NCI-H146 (cell line): ENCODE measurements around the gene PTGDR2.

Experiments used
- DNase-seq: peaks from one replicate; lab custom pipeline; 2025; lab: John Stamatoyannopoulos, UW

Gene PTGDR2

DNA sequence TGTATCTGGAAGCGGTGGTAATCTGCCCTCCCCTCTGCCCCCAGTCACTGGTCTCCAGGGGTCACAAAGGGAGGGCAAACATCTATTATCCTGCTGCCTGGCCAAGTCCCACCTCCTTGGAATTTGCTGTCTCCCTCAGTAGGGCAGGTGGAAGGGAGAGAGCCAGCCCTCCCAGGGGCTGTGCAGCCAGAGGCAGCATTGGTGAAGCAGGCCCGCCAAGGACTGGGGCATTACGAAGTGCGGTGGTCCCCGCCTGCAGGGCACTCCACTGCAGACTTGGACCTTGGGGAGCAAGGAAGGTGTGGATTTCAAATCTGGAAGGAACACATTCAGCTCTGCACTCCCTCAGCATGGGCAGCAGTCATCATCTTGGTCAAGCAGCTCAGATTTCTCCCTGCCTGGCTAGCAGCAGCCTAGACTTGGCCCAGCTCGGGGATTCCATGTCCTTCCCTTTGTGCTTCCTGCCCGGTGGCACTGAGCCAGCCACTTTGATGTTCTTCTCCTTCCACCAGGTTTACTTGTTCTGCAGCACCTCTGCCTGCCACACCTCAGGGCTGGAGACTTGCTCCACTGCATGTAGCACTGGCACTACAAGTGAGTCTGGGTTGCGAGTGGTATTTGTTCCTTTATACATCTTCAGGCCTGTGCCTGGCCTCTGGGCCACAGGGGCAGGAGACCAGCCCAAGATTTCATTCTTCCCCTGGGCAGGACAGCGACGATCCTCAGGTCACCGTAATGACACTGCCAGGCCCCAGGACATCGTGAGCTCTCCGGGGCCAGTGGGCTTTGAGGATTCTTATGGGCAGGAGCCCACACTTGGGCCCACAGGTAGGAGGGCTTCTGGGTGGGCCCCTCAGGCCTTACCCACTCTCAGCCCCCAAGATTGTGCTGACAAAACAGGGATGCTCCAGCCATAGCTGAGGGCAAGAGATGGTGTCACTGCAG lies 18.9 kb upstream of the PTGDR2 start:
- no peak for DNase-seq

DNA sequence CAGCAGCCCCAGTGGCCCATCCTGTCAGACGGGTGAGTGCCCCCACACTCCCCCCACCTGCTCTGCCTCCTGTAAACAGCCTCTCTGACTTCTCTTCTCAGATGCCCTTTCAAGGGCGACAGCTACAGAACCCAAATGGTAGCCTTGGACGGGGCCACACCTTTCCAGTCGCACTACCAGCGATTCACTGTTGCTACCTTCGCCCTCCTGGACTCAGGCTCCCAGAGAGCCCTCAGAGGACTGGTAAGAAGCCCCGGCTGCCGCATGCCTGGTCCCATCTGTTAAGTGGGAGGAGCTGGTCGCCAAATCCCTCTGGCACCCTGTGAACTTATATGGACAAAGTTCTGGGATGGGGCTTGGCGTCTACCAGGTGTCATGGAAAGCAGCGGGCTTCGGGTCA lies 17.8 kb upstream of the PTGDR2 start:
- DNase-seq = no peak

DNA sequence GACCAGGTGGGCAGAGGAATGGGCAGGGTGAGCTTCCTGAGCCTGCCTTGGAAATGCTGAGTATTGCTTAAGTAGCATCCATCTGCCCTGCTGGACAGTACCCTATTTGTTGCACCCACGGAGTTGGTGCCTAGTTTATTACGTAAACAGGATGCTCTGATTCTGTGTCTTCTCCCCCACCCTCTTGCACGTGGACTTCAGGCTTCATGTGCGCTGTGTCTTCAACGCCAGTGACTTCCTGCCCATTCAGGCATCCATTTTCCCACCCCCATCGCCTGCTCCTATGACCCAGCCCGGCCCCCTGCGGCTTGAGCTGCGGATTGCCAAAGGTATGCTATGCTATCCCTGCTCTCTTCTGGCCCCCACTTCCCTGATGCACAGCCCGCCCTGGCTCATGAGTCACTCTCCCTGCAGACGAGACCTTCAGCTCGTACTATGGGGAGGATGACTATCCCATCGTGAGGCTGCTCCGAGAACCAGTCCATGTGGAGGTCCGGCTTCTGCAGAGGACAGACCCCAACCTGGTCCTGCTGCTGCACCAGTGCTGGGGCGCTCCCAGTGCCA lies 17.3 kb upstream of the PTGDR2 start:
- no peak for DNase-seq

DNA sequence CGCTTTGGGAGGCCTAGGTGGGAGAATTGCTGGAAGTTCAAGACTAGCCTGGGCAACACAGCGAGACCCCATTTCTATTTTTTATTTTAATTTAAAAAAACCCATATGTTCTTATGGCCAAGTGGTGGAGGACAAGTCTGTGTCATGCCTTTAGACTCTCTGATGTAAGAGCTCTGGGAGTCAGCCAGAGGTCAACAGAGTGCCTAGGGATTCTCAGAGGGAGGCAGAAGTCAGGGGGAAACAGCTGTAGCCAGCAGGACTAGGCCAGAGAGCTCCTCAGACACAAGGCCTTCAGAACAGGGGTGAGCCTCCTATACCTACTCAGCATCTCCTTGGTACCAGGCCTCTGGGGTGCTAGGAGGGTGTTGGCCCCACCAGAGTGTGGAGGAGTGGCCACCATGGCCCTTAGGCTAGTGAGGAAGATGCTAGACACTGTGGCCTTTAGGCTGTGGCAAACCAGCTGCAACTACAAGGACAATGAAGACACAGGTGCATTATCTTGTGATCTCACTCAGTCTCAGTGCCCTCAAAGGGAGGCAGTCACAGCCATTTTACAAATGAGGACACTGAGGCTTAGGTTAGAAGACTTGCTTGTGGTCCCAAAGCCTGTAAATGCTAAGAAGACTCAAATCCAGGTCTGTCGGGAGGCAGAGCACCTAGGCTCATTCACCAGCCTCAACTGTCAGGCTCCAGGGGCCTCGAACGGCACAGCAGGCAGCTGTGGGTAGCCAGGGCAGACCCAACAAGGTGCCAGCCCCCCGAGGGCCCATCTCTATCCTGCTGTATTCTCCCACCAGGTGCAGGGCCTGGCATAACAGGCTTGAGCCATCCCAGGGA lies 16.6 kb upstream of the PTGDR2 start:
- no peak for DNase-seq

DNA sequence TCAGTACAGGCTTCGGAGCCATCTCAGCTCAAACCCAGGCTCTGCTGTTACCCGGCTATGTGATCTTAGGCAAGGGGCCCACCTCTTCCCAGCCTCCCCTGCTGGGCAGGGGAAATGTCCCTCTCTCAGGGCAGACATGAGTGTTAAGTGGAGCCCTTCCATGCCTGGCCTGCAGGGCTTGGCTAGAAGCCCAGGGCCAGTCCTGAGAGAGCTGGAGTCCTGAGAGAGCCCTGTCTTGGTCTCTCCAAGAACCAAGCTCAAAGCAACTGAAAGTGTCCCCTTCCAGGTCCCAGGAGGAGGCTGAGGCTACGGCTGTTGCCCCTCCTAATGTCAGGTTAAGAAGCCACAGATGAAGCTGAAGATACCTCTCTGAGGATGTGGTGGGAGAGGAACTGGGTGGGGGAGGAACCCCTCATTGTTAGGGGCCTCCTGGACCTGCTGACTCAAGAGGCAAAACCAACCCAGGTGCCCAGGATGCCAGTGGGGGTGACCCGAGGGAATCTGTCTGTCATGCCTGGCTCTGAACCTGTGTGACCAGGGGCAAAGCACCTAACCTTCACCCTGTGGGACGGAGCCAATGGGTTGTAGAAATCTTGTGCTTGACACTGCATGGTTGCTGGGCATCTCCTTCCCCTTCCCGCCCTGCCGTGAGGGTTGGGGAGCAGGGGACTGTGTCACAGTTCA lies 15.8 kb upstream of the PTGDR2 start:
- no peak for DNase-seq

DNA sequence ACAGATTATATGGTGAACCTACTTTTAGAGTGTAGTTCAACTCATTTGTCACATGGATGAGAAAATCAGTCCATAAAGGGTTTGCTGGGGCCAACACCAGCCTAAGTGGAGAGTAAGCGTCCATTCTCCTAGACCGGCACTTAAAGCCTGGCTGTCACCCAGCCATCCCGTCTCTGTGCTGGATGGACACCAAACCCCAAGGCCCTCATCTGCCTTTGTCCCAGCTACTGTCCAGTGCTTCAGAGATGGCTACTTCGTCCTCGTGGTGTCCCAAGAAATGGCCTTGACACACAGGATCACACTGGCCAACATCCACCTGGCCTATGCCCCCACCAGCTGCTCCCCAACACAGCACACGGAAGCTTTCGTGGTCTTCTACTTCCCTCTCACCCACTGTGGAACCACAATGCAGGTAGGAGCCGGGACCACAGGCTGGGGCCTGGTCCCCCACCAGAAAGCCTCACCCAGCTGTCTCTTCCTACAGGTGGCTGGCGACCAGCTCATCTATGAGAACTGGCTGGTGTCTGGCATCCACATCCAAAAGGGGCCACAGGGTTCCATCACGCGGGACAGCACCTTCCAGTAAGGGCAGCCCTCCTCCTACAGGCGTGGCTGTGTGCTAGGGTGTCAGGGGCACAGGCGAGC lies 15.1 kb upstream of the PTGDR2 start:
- no peak for DNase-seq

DNA sequence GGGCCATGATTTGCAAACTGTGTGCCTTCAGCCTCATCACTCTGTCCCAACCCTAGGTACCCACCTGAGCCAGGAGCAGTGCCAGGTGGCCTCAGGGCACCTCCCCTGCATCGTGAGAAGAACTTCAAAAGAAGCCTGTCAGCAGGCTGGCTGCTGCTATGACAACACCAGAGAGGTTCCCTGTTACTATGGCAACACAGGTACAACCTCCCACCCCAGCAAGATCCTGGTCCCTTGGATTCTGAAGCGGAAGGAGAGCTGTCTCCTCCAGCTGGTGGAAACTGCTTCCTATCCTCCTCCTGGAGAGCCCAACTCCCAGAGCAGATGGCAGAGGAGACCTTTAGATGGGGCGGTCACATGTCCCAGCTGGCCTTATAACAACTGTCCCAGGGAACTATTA lies 14.5 kb upstream of the PTGDR2 start:
- peak; percentile 83 for DNase-seq

DNA sequence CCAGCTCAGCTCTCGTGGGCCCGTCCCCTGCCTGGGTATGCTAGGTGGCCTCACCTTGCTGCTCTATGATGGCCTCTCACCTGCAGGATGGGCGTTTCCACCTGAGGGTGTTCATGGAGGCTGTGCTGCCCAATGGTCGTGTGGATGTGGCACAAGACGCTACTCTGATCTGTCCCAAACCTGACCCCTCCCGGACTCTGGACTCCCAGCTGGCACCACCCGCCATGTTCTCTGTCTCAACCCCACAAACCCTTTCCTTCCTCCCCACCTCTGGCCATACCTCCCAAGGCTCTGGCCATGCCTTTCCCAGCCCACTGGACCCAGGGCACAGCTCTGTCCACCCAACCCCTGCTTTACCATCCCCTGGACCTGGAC lies 13.7 kb upstream of the PTGDR2 start:
- no peak for DNase-seq

DNA sequence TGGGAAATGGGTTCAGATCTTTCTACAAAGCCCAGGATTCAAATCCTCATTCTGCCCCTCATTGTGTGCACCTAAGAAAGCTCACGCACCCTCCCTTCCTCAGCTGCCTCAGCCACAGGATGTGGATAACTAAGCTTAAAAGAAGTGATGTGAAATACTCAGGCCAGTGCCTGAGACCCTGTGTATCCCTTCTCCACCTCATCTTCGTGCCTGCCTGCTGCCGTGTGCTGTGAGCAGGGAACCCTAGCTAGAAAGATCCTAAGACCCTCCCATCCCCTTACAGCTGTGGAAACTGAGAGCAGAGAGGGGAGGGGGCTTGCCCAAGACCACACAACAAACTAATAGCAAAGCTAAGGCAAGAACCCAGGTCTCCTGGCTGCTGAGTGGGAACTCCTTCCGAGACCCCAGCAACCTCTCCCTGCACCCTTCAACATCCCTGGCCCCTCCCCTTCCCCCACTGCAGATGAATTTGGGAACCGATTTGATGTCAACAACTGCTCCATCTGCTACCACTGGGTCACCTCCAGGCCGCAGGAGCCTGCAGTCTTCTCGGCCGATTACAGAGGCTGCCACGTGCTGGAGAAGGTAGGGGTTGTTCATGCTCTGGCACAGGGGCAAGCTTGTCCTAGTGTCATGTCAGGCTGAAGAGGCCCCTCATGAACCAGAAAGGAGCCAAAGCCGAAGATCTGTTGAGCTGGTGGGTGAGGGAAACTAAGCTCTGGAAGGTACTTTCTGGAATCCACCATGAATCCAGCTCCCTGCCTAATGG lies 13.1 kb upstream of the PTGDR2 start:
- DNase-seq = no peak

DNA sequence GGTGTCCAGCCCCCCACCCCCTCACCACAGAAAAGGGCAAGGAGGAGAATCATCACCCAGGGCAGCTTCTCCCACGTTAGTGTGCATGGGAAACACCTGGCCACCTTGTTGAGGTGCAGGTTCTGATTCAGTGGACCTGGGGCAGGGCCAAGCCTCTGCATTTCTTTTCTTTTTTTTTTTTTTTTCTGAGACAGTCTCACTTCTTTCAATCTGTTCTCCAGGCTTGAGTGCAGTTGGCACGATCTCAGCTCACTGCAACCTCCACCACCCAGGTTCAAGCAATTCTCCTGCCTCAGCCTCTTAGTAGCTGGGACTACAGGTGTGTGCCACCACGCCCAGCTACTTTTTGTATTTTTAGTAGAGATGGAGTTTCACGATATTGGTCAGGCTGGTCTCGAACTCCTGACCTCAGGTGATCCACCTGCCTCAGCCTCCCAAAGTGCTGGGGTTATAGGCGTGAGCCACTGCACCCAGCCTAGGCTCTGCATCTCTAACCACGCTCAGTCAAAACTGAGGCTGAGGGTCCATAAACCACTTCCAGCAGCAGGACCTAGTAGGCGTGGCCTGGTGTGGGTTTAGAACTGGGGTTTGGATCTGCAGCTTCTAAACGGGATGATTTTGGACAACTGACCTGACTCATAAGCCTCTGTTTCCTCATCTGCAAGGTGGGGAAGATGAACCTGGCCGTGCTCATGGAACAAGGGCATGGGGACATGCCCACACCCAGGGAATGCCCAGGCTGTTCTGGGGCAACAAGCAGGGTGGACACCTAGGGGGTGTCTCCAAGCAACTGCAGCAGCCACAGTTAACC lies 12.3 kb upstream of the PTGDR2 start:
- no peak for DNase-seq

DNA sequence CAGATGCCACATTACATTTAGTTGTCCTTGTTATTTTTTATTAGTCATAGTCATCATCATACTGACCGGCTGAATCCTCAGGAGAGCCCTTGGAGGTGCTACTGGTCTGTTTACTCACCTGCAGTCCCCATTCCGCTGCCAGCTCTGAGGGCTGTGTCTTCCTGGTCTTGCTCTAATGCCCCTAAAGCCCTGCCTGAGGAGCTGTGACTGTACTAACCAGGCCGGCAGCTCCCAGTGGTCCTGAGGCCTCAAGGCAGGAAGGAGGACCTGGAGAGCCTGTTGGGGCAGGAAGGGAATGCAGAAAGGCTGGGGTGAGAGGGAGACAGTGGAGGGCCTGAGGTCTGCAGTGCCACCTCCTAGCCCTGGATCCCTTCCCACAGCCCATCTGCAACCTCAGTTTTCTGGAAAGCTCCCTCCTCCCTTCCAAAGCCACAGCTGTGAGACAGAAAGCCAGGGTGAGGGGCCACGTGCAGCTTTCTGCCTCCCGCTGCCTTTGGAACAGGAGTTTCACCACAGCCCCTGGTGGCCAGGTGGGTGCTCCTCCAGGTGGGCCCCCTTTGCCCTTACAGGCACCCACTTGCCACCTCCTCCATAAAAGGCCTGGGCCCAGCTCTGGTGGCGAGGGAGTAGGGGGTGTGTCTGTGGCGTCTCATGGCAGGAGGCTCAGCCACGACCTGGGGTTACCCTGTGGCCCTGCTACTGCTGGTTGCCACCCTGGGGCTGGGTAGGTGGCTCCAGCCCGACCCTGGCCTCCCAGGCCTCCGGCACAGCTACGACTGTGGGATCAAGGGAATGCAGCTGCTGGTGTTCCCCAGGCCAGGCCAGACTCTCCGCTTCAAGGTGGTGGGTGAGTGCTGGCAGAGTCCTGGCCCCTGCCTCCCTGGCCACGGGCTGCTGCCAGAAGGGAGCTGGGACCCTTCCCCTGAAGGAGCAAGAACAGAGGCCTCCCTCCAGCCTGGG lies 11.4 kb upstream of the PTGDR2 start, which contains the start of gene ZP1:
ZP1 (plus strand) TSS at position 632 of the 960 bp plus-strand sequence; CDS start at position 652, 20 bp downstream.
- peak; percentile 79 for DNase-seq

DNA sequence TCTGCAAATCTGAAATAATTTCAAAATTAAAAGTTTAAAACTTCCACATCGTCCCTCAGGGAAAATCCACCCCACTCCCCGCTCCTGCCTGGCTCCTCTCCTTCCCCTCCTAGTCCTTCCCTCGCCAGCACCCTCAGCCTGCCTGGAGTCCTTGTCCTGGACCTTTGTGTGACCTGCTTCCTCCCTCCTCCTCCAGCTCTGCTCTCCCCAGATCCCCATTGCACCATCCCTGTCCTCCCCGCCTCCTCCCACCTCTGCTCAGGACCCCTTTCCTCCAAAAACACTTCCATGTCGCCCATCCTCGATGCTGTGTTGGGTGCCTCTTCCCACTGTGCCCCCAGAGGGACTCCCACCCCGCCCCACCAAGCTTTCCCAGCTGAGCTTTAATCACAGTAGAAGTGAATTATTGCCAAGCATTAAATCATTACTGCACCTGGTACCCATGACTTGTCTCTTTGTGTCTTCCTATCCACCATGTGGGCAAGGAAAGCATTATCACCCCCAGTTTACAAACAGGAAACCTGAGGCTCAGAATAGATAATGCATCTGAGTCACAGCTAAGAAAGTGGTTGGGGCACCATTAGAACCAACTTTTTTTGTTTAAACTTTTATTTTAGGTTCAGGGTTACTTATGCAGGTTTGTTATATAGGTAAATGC lies 9.2 kb upstream of the PTGDR2 start:
- DNase-seq = no peak

DNA sequence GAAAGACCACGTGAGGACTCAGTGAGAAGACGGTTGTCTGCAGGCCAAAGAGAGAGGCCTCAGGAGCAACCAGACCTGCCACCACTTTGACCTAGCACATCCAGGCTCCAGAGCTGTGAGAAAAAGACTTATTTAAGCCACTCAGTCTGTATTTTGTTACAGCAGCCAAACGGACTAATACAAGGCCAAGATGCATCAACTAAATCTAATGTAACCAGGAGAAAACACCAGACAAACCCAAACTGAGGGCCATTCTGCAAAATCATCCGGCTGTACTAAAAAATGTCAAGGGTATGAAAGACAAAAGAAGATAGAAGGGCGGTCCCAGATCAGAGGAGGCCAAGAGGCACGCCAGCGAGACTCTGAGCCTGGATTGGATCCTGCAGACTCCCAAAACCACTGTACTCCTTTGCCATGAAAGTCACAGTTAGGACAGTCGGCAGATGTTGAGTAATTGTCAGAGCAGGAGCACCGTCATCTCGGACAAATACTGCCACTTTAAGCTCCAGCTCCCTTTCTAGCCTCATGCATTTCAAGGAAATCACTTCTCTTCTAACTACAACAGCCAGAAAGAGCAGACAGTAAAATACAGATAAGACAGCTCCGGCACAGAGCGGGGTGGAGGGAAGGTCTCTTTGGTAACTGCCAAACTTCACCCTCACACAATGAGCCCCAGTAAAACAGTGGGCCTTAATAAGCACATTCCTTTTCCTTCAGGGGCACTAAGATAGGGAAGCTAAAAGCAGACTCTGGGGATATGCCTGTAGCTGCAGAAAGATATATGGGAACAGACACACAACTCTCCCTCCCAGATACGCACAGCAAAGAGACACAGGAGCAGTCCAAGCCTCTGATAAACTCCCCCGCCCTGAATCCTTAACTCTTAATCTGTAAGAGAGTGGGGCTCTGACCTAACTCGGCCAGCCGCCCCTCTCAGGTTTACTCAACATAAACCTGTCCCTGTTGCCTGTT lies 8.1 kb upstream of the PTGDR2 start:
- DNase-seq = no peak

DNA sequence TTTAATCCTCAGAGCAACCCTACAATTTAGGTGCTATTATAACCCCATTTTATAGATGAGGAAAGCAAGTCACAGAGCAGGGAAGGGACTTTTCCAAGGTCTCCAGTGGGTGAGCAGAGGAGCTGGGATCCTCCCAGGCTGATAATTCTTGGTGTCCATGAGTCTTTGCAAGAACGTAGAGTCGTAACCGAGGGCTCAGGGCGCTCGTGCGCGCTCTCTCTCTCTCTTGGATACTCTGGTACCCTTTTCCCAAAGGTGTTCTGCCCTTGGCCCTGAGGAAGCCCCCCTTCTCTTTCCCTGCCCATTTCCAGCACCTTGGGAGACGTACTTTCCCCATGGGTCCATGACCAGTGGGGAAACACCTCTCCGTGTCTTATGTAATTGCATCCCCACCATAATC lies 6.4 kb upstream of the PTGDR2 start:
- DNase-seq = no peak

DNA sequence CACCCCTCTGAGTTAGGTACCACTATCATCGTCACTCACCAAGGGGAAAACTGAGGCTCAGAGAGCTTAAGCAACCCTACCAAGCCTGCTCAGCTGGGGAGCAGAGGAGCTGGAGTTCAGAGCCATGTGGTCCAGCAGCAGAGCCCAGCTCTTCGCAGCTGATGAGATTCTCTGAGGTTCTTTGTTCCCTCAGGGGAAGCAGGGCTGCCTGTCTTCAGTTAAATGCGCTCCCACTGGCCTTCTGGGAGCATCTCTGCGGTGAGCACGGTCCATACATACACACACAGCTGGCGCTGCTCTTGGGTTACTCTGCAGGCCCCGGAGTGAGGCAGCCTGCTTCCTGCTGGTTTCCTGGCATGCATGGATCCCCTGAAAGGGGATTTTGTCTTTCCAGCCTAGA lies 5.2 kb upstream of the PTGDR2 start:
- DNase-seq = peak; percentile 23

DNA sequence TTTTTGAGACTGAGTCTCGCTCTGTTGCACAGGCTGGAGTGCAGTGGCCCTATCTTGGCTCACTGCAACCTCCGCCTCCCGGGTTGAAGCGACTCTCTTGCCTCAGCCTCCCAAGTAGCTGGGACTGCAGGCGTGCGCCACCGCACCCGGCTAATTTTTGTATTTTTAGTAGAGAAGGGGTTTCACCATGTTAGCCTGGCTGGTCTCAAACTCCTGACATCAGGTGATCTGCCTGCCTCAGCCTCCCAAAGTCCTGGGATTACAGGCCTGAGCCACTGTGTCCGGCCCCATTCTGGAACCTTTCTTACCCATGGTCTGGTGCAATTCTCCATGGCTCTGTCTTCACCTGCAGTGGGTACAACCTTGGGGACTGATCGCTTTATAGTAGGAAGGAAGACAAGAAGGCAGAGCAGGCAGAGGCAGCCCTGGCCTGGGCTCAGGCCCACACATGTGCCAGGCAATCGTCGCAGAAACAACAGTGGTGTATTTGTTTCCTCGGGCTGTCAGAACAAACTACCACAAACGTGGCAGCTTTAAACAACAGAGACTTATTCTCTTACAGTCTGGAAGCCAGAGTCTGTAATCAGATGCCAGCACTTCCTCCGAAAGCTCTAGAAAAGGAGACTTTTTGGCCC lies 4.0 kb upstream of the PTGDR2 start:
- DNase-seq = no peak
